Measurements from ENCODE around the gene SV2A.
A peak's percentile ranks its signal among the peaks of the same experiment; 100 is the strongest.
"Not testable (repeated sequence)": the region's sequence is repeated elsewhere in the genome, so short reads cannot be mapped to it uniquely, and the experiment has no call there.

SV2A gene

DNA sequence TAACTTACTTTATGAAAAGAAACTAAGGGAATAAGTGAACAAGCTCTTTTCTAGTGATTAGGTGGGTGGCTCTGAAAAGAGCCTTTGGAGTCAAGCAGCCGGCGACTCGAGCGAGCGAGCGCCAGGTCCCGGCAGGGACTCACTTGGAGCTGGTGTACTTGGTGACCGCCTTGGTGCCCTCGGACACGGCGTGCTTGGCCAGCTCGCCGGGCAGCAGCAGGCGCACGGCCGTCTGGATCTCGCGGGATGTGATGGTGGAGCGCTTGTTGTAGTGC, 31.6 kb downstream of the SV2A start:
- DNase-seq, result not testable (repeated sequence)

DNA sequence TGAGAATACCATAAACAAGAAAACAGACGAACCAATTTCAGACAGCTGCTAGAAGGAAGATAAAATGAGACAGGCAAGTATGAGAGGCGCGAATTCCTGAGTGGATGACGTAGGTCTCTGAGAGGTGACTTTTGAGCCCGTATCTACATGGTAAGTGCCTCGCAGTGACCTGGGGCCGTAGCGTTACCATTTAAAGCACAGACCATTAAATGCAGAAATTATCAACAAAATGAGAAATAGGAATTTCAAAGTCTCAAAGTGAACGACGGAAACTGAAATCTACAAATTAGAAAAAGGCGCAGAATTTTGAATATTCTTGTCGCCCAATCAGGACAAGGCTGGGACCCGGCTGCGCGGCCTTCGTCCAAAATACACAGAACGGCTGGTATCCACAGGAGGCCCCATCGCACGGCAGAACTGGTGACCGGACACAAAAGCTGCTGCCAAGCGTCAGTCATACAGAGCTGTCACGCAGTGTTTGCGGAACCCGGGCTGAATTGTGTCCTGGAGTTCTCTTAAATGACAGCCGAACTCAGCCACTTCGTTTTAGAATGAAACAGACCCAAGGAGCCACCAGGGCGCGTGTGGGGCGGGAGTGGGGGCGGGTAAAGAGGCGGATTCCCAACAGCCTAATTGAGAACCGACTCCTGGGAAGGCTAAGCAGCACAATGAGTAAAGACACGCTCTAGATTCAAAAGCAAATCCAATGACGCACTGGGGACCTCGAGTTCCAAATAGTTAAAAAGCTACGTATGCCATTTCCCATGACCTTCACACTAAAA, 32.1 kb downstream of the SV2A start:
- peak; percentile 92 for DNase-seq

- DNase-seq, result peak; percentile 82
These were observed 33.0 kb downstream of the SV2A start for GRCh38 chr1:149884433-149885338.

- DNase-seq, result no peak
These were observed 33.9 kb downstream of the SV2A start for GRCh38 chr1:149883598-149884247.

- no peak for DNase-seq
These were observed 35.8 kb downstream of the SV2A start for GRCh38 chr1:149881876-149882275.

DNA sequence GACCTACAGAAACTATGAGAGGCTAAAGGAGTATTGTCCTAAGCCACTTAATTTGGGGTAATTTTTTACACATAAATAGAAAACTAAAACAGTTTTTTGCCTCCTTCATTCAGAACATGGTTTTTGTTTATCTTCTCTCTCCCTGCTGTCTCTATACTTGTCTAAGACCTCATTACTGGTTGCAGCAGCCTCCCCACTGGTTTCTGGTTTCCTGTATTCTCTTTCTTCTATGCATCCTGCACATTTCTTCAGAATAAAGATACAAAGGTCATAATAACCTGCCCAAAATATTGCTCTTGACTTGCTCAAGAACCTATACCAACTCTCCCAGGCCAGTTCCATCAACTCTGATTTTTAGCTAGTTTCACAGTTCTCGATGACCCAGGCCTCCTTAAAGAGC, 38.1 kb downstream of the SV2A start:
- DNase-seq, result no peak

DNA sequence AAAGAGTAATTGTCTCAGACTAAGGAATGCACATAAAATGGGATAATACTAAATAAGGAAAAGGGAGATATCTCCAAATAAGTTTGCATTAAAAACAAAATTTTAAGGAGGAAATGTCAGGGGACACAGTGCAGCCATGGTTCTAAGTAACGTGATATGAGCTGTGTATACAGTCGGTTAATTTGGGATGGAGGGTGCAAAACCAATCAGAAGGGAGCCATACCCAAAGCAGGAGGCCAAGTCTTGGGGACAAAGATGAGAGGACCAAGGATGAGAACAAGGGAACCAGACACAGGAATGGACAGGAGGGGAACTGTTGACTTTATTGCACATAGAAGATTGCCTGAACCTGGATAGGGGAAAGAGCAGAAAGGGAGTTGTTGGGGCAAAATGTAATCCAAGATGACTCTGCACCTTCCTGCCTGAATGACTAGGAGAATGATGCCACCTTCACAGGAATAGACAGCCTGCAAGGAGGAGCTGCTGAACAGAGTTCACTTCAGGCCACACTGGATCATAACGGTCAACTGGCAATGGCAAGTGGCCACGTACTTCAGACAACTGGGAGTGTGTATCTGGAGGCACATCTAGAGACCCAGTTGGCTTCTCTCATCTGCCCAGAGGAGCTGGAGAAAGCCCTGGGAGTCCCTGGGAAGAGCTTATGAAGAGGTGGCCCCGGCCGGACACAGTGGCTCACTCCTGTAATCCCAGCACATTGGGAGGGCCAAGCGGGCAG, 40.3 kb downstream of the SV2A start:
- DNase-seq, result no peak

DNA sequence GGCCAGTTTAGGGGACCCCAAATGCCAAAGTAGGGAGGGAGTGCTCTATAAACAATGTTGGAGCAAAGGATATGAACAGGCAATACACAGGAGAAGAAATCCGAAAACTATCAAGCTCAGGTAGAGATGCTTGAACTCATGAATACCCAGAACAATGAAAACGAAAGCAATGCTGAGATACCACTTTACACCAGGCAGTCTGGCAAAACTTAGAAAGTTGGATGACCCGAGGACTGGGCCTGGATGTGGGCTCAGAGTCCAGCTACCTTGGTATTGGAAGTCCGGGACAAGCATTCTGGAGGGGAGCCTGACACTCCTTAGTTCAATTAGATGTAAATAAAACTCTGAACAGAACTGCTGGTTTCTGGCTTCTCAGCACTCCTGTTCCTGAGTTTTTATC, 44.6 kb downstream of the SV2A start:
- not testable (repeated sequence) for DNase-seq

DNA sequence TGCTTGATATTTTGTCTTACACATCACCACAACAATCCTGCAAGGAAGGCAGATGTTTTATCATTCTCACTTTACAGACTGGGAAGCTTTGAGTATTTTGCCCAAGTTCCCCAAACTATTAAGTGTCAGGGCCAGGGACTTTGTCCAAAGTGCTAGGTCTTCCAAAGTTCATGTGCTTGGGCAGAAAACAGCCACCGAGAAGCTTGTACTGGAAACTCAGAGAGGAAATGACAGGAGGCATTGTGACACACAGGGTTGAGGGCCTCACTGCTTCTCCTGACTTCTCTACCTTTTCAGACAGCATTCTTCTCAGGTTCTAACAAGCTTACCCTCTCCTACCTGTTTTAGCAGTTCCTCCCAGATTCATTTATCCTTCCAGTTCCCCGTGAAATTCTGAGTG, 50.8 kb downstream of the SV2A start:
- not testable (repeated sequence) for DNase-seq

- DNase-seq, result not testable (repeated sequence)
These were observed 56.1 kb downstream of the SV2A start for GRCh38 chr1:149861497-149862054.

- DNase-seq, result not testable (repeated sequence)
These were observed 56.8 kb downstream of the SV2A start for GRCh38 chr1:149860684-149861496.

- not testable (repeated sequence) for DNase-seq
These were observed 57.4 kb downstream of the SV2A start for GRCh38 chr1:149860271-149860670.

Measured in NCI-H446 treated with DMSO at 0.1 percent for 48 hours (cell line).